Superior temporal gyrus (tissue), 1 donor: ENCODE results near the gene NALCN.
"Not testable (repeated sequence)": the region's sequence is repeated elsewhere in the genome, so short reads cannot be mapped to it uniquely, and the experiment has no call there.

Experiments used
- DNase-seq: peaks from one replicate; pipeline ENCODE4 v3.0.0-alpha.2; 2016; ENCODE audit errors: extremely low spot score

NALCN gene

GRCh38 chr13:101341464-101341863 is 74.8 kb downstream of the NALCN start:
- no peak for DNase-seq

- no peak for DNase-seq
Measured at GRCh38 chr13:101339202-101339601, 77.1 kb downstream of the NALCN start.

GRCh38 chr13:101332583-101332982 is 83.7 kb downstream of the NALCN start:
- no peak for DNase-seq

- no peak for DNase-seq
Measured at GRCh38 chr13:101331731-101332130, 84.6 kb downstream of the NALCN start.

GRCh38 chr13:101327871-101328270 is 88.4 kb downstream of the NALCN start:
- no peak for DNase-seq

- no peak for DNase-seq
Measured at GRCh38 chr13:101326710-101327109, 89.6 kb downstream of the NALCN start.

- DNase-seq: no peak
Measured at GRCh38 chr13:101325423-101325822, 90.9 kb downstream of the NALCN start.

- DNase-seq: no peak
Measured at GRCh38 chr13:101323601-101324000, 92.7 kb downstream of the NALCN start.

- no peak for DNase-seq
Measured at GRCh38 chr13:101317986-101318523, 98.3 kb downstream of the NALCN start.

GRCh38 chr13:101313479-101313878 is 102.8 kb downstream of the NALCN start:
- DNase-seq: not testable (repeated sequence)

GRCh38 chr13:101309014-101309619 is 107.2 kb downstream of the NALCN start:
- DNase-seq: no peak

GRCh38 chr13:101308247-101309013 is 107.9 kb downstream of the NALCN start:
- no peak for DNase-seq

GRCh38 chr13:101307181-101307701 is 109.1 kb downstream of the NALCN start:
- no peak for DNase-seq

- DNase-seq: no peak
Measured at GRCh38 chr13:101306773-101307172, 109.5 kb downstream of the NALCN start.

- no peak for DNase-seq
Measured at GRCh38 chr13:101305981-101306411, 110.3 kb downstream of the NALCN start.

- peak; percentile 33 for DNase-seq
Measured at GRCh38 chr13:101303521-101303920, 112.8 kb downstream of the NALCN start.

GRCh38 chr13:101301053-101301452 is 115.3 kb downstream of the NALCN start:
- no peak for DNase-seq

- no peak for DNase-seq
Measured at GRCh38 chr13:101300531-101300930, 115.8 kb downstream of the NALCN start.

GRCh38 chr13:101298517-101298916 is 117.8 kb downstream of the NALCN start:
- DNase-seq: no peak

GRCh38 chr13:101297794-101298193 is 118.5 kb downstream of the NALCN start:
- DNase-seq: no peak

- DNase-seq: no peak
Measured at GRCh38 chr13:101292711-101293110, 123.6 kb downstream of the NALCN start.

GRCh38 chr13:101291646-101292515 is 124.4 kb downstream of the NALCN start:
- DNase-seq: no peak
